Vagina (tissue), 2 donors: ENCODE results near the gene DMD.
"Not testable (repeated sequence)": the region's sequence is repeated elsewhere in the genome, so short reads cannot be mapped to it uniquely, and the experiment has no call there.

Experiments used
- POLR2AphosphoS5 ChIP-seq, 2 donors: sonication (generic); formaldehyde crosslinking; IDR thresholded peaks; one replicate each; pipeline ENCODE4 v1.9.0; 2017; ENCODE audit warnings: antibody characterized with exemption in 2 of 2, mild to moderate bottlenecking in 2 of 2, low read depth in 1 of 2; ENCODE audit not compliant: insufficient read depth in 1 of 2
- TF ChIP-seq, protein P1 (sequence below), 3 experiments: fragments of 450-650 bp in 2 of 3; fragments of 200-600 bp in 1 of 3; sonication (generic) in 1 of 3; IDR thresholded peaks; one replicate each; pipeline ENCODE4 v1.5.1; 2017 to 2019; ENCODE audit warnings: antibody characterized with exemption in 3 of 3, mild to moderate bottlenecking in 2 of 3, moderate library complexity in 2 of 3

DNA sequence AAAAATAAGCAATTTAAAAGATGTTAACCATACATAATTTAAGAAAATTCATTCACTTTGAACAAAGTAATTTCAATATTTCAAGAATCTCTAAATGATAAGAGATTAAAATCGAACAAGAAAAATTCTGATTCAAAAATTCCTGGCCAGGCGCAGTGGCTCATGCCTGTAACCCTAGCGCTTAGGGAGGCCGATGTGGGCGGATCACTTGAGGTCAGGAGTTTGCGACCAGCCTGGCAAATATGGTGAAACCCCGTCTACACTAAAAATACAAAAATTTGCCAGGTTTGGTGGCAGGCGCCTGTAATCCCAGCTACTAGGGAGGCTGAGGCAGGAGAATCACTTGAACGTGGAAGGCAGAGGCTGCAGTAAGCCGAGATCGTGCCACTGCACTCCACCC, 1279.0 kb downstream of the DMD start:
- TF ChIP-seq, protein P1, sequence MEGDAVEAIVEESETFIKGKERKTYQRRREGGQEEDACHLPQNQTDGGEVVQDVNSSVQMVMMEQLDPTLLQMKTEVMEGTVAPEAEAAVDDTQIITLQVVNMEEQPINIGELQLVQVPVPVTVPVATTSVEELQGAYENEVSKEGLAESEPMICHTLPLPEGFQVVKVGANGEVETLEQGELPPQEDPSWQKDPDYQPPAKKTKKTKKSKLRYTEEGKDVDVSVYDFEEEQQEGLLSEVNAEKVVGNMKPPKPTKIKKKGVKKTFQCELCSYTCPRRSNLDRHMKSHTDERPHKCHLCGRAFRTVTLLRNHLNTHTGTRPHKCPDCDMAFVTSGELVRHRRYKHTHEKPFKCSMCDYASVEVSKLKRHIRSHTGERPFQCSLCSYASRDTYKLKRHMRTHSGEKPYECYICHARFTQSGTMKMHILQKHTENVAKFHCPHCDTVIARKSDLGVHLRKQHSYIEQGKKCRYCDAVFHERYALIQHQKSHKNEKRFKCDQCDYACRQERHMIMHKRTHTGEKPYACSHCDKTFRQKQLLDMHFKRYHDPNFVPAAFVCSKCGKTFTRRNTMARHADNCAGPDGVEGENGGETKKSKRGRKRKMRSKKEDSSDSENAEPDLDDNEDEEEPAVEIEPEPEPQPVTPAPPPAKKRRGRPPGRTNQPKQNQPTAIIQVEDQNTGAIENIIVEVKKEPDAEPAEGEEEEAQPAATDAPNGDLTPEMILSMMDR (IDR thresholded peaks at IDR 0.05): not testable (repeated sequence)
- not testable (repeated sequence) for TF ChIP-seq POLR2AphosphoS5 (IDR thresholded peaks at IDR 0.05; ENCODE audit: insufficient read depth in 1 of 2, low read depth in 1 of 2)
